UCSD-AML1 (cell line): Measurements from ENCODE around the gene STK17A.

Experiments
- DNase-seq: peaks from one replicate; lab custom pipeline; 2025; ENCODE audit not compliant: unreplicated experiment; lab: John Stamatoyannopoulos, UW

STK17A gene

GRCh38 chr7:43582503-43583423 lies at the start of gene STK17A:
STK17A (plus strand) TSS chr7:43583108; CDS start chr7:43583244, 136 bp downstream.
- peak; percentile 83 for DNase-seq

DNA sequence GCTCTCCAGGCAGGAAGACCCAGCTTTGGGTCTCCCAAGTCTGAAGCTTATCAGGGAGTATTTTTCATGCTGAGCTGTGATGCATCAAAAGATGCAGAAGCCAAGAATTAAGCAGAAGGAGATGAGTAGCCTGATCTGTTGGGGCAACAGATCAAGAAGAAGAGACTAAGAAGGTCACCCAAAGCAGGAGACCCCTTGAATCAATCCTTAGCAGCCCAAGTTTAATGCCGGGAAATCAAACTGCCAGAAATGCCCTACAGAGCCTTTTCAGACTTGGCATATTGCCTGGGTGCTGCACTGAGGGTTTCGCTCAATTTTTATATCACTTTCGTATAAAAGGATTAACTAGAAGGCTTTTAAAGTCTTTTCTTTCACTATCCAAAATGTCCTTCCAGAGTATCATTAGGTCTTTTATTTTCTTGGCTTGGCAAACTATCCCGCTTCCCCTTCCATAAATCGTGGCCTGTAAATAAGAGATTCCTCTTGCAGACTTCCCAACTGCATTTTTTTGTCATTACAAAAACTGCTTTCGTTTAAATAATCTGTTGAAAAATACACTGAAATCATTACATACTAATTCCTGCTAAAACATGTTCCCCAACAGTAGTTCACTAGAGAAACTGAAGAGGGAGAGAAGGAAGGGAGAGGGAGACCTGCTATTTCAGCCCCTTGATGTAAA lies 49.0 kb upstream of the STK17A start:
- DNase-seq: no peak

- DNase-seq: no peak
Observed at GRCh38 chr7:43535031-43535451, 47.9 kb upstream of the STK17A start.

- DNase-seq: no peak
Observed at GRCh38 chr7:43535810-43536585, 46.9 kb upstream of the STK17A start.

DNA sequence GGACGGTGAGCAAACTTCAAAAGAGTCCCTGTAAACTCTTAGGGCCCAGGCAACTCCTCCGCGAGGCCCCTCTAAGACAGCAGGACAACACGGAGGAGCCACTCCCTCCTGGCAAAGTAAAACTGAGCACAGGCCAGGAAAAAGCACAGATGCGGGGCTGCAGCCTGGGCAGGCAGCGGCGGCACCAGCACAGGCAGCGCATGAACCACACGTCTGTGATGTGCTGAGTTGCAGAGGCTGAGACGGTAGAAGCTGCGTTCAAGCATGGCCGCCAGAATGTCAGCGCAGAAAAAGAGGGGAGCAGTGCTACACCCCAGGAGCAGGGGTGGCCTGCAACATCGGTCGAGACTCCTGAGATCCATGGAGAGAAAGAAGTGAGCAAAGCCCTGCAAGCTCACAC lies 46.1 kb upstream of the STK17A start:
- no peak for DNase-seq

- DNase-seq: no peak
Observed at GRCh38 chr7:43537765-43538403, 45.0 kb upstream of the STK17A start.

DNA sequence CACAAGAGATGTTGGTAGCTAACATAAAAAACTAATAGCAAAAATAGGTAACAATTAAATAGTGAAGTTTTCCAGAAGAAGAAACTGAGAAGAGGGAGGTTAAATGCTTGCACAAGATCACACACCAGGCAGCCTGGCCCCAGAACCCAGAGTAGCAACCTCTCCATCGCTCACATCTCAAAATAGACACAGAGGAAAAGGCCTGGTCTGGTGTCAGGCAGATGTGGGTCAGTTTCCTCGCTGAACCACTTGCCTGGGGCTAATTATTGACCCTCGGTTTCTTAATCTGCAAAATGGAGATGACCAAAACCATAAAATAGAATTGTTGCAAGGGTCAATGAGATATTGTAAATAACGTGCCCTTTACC lies 44.5 kb upstream of the STK17A start:
- DNase-seq: no peak

- no peak for DNase-seq
Observed at GRCh38 chr7:43540471-43540870, 42.4 kb upstream of the STK17A start.

- DNase-seq: no peak
Observed at GRCh38 chr7:43542716-43543115, 40.2 kb upstream of the STK17A start.

DNA sequence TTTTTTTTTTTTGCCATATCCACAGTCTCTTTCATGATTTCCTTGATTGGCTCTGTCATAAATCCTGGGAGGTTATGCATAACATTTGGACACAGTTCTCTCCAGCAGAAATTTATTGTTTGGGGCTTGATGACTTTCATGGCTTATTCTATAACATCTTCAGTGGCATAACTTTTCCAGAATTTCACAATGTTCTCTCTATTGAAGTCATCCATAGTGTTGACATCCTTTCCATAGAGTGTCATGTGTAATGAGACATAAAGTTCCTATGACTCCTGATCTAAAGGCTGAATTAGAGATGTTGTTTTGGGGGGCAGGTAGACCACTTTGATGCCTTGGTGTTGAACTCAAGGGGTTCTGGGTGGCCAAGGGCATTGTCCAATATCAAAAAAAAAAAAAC lies 36.7 kb upstream of the STK17A start:
- no peak for DNase-seq

DNA sequence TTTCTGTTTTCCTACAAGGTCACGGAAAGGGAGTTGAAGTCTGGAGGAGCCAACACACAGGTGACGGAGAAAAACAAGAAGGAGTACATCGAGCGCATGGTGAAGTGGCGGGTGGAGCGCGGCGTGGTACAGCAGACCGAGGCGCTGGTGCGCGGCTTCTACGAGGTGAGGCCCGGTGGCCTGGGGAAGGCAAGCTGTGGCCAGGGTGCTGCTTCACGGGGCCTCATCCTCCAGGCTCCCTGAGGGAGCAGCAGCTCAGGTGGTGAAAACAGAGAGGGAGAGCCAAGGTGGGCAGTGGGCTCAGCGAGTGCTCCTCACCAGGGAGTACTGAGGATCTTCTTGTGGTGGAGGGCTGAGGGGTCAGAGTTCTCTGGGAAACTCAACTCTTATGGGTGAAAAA lies 32.5 kb upstream of the STK17A start:
- DNase-seq: no peak

DNA sequence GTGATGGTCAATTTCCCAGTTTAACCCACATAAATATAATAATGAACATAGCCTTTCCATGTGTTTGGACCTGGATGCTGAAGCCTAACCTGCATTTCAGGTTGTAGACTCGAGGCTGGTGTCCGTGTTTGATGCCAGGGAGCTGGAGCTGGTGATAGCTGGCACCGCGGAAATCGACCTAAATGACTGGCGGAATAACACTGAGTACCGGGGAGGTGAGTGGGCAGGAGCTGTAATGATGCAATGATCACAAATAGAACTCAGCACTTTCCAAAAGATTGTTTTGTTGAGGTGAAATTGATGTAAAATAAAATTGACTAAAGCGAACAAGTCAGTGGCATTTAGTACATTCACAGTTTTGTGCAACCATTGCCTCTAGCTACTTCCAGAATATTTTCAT lies 30.8 kb upstream of the STK17A start:
- DNase-seq: no peak

GRCh38 chr7:43553999-43554398 lies 28.9 kb upstream of the STK17A start:
- peak; percentile 14 for DNase-seq

DNA sequence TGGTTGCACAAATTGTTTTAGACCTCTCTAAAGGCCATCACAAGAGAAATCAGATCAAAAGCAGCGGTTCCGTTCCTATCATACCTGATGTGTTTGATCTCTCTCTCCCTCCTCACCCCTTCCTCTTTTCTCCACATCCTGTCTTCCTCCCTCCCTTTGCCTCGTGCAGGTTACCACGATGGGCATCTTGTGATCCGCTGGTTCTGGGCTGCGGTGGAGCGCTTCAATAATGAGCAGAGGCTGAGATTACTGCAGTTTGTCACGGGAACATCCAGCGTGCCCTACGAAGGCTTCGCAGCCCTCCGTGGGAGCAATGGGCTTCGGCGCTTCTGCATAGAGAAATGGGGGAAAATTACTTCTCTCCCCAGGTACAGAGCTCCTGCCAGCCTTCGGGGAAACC lies 28.5 kb upstream of the STK17A start:
- DNase-seq: no peak

GRCh38 chr7:43557831-43558495 lies 24.9 kb upstream of the STK17A start:
- DNase-seq: no peak

DNA sequence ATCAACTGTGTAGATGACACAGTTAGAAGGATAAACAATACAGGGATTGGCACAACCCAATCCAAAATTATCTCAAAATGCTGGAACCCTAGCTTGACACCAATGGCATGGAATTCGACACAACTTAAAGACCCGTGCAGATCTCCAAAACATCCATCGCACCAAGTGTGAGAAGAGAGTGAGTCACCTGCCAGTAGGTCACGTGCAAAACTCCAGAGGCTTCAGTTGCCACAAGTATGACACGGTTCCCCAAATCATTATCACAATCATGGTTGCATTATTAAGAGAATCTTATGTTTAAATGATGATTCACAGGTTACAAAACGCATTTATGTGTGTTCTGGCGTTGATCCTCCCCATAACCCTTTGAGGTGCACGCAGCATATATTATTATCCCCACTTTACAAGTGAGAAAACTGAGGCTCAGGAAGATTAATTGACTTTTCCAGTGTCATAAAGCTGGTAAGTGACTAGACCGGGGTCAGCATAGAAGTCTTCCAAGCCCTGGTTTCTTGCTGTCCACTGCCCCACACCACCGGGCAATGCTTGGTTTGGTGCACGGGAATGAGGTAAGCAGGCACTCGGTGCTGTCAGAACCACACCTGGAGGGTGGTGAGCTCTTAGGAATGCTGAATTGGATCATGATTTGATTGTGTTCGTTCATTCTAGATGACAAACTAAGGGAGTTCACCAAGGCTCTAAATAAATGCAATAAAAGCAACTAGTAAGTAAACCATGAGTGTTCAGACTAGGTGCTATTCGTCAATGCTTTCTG lies 23.6 kb upstream of the STK17A start:
- DNase-seq: no peak

DNA sequence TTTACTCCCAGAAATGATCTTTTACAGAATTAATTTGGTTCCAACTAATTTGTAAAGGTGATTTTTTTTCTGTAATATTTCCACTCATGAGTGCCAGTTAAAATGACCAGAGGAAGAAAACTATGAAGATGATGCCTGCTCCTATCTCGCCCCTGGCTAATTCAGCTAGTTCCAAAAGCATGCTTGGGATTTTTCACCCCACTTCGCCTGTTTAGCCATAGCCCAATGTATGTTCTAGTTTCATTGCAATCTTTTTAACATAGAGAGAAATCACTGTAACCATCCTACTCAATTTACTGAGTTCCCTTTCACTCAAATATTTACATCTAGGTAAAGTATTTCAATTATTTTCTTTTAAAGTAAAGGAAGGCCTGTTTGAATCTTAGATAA lies 23.0 kb upstream of the STK17A start:
- no peak for DNase-seq

- DNase-seq: no peak
Observed at GRCh38 chr7:43560742-43561330, 22.1 kb upstream of the STK17A start.

- no peak for DNase-seq
Observed at GRCh38 chr7:43562383-43562782, 20.5 kb upstream of the STK17A start.
